GM10248 (cell line): Measurements from ENCODE around the gene LZTS2.
"Not testable (repeated sequence)": the region's sequence is repeated elsewhere in the genome, so short reads cannot be mapped to it uniquely, and the experiment has no call there.

Experiments used
- CTCF ChIA-PET: fragments of 300-600 bp; sonication (Branson Sonifier 250); formaldehyde crosslinking; extraction: SDS; loops from one replicate; lab custom pipeline; 2021; ENCODE audit warnings: antibody characterized with exemption; lab: Yijun Ruan, JAX
- POLR2A ChIA-PET: fragments of 350-650 bp; sonication (Branson Sonifier 250); formaldehyde crosslinking; extraction: SDS; loops from one replicate; lab custom pipeline; 2020; ENCODE audit warnings: antibody characterized with exemption; lab: Yijun Ruan, JAX
- DNase-seq: peaks from one replicate; pipeline ENCODE4 v3.0.0; 2012; ENCODE audit errors: extremely low spot score
- TF ChIP-seq, protein P1 (sequence below): IDR thresholded peaks from 2 replicates; pipeline ENCODE4 v1.5.1; 2012; ENCODE audit warnings: mild to moderate bottlenecking, low read depth; ENCODE audit errors: extremely low read depth, missing control alignments, control extremely low read depth

LZTS2 gene

GRCh38 chr10:100970914-100971811 lies 28.4 kb upstream of the LZTS2 start:
- ChIA-PET CTCF (interaction anchor here (1.1 to 2.6 kb wide), 5 partner anchors 13 to 48 kb away, joined by 3 to 10 read pairs (median 7); no protein-coding TSS in a partner anchor), POLR2A (no interaction called here)
- DNase-seq, result no peak
- TF ChIP-seq, protein P1, sequence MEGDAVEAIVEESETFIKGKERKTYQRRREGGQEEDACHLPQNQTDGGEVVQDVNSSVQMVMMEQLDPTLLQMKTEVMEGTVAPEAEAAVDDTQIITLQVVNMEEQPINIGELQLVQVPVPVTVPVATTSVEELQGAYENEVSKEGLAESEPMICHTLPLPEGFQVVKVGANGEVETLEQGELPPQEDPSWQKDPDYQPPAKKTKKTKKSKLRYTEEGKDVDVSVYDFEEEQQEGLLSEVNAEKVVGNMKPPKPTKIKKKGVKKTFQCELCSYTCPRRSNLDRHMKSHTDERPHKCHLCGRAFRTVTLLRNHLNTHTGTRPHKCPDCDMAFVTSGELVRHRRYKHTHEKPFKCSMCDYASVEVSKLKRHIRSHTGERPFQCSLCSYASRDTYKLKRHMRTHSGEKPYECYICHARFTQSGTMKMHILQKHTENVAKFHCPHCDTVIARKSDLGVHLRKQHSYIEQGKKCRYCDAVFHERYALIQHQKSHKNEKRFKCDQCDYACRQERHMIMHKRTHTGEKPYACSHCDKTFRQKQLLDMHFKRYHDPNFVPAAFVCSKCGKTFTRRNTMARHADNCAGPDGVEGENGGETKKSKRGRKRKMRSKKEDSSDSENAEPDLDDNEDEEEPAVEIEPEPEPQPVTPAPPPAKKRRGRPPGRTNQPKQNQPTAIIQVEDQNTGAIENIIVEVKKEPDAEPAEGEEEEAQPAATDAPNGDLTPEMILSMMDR, result no peak

DNA sequence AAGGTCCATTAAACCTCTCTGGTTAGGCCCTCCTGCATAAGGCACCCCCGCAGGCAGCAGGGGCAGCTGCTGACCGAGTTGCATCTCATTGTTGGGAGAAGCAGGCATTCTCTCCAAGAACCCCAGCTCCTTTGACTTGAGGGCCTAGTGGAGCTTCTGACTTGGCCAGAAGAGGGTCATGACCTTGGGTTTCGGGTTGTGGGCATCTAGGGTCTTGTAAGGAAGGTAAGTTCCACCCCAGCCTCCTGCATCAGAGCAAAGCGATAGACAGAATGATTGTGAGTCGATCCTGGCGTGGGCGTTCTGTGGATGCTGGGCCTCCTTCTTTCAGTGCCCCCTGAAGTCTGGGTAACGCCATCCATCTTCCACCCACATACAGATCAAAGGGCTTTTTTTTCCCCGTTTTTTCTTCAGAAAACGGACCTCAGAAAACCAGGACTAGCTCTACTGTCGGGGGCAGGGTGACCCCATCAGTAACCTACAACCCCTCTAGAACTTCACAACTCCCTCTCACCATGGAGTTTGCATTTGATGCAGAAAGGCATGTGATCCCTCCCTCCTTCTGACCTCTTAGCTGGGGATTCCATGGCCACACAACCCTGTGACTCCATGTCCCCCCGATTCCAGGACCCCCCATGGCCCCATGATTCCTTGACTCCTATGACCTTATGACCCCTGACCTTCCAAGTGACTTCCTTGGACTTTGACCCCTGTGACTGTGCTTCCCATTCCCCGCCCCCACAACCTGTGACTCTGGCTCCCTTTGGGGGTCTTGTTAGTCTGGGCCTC lies 27.3 kb upstream of the LZTS2 start:
- ChIA-PET CTCF (interaction anchor here (1.1 to 2.6 kb wide), 4 partner anchors 14 to 42 kb away, joined by 3 to 10 read pairs (median 6); no protein-coding TSS in a partner anchor), POLR2A (no interaction called here)
- TF ChIP-seq, protein P1, result no peak
- DNase-seq, result no peak

GRCh38 chr10:100972904-100973535 lies 26.6 kb upstream of the LZTS2 start:
- TF ChIP-seq, protein P1, result no peak
- CTCF ChIA-PET, result interaction anchor here (1.1 to 2.6 kb wide), 4 partner anchors 9 to 41 kb away, joined by 3 to 10 read pairs (median 7); no protein-coding TSS in a partner anchor
- DNase-seq, result no peak
- POLR2A ChIA-PET, result interaction anchor here (0.7 kb wide), 1 partner anchor 1139 kb away, joined by 3 read pairs; no protein-coding TSS in a partner anchor

DNA sequence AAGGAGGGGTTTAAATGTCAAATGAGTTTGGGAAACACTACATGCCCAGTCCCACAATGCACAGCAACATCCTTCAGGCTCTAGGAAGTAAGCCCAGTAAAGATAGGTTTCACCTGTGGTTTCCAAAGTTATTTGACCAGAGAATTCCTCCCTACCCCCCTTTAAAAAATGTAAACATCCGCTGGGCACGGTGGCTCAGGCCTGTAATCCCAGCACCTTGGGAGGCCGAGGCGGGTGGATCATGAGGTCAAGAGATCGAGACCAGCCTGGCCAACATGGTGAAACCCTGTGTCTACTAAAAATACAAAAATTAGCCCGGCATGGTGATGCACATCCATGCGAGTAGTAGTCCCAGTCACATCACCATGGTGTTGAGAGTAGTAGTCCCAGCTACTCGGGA lies 24.2 kb upstream of the LZTS2 start:
- CTCF ChIA-PET, result interaction anchor here (1.2 to 1.6 kb wide), 3 partner anchors 10 to 23 kb away, joined by 3 to 4 read pairs (median 3); no protein-coding TSS in a partner anchor
- DNase-seq, POLR2A ChIA-PET: not testable (repeated sequence)

- TF ChIP-seq, protein P1, result no peak
- ChIA-PET POLR2A (no interaction called here), CTCF (interaction anchor here (0.9 to 1.4 kb wide), 4 partner anchors 19 to 73 kb away, joined by 3 to 4 read pairs (median 3); no protein-coding TSS in a partner anchor)
- no peak for DNase-seq
These were observed 22.7 kb upstream of the LZTS2 start for GRCh38 chr10:100976906-100977305.

GRCh38 chr10:100977436-100977835 lies 22.2 kb upstream of the LZTS2 start:
- TF ChIP-seq, protein P1, result no peak
- POLR2A ChIA-PET, result no interaction called here
- CTCF ChIA-PET, result interaction anchor here (0.9 to 2.4 kb wide), 4 partner anchors 21 to 73 kb away, joined by 3 to 6 read pairs (median 4); partner anchors contain the start of gene LZTS2
- no peak for DNase-seq
